K562 (cell line): ENCODE data around the gene NEUROD2. TPM values are rescaled to one million over a fixed set of nuclear protein-coding genes. Genes with fewer than 3 reads are reported as not detected.

Experiments
- ATAC-seq: fragments of 200-7000 bp; cut with Tn5 transposase; 3 replicates; pipeline ENCODE4 v1.9.1; 2020; ENCODE audit warnings: moderate library complexity
- BruUV-seq: library from RNA; stranded (reverse); fragments of 400-500 nt; replicated peaks from 2 replicates; lab custom pipeline; 2021; lab: Mats Ljungman, UMichigan
- CTCF ChIA-PET: fragments of 300-600 bp; formaldehyde crosslinking; extraction: SDS; loops from one replicate; lab custom pipeline; 2021; ENCODE audit warnings: low intra/inter-chr PET ratio; lab: Yijun Ruan, JAX
- POLR2A ChIA-PET: fragments of 300-600, 350-650 bp; sonication (Branson Sonifier 250); formaldehyde crosslinking; extraction: SDS; loops from one replicate; lab custom pipeline; 2021; ENCODE audit warnings: antibody characterized with exemption, inconsistent platforms; lab: Yijun Ruan, JAX
- DNase-seq, 4 experiments: peaks; one replicate each; pipeline versions ENCODE4 v3.0.0 to v3.0.0-alpha.2; 2011 to 2018; ENCODE audit warnings: low spot score in 3 of 4, mixed read lengths in 3 of 4; ENCODE audit errors: extremely low read depth in 1 of 4
- FAIRE-seq: peaks from 2 replicates; lab custom pipeline; 2011; peaks lifted over from hg19 to GRCh38; lab: Jason Lieb, UNC
- H2AFZ ChIP-seq: 2 replicates; pipeline ENCODE4 v1.6.0; 2011; ENCODE audit warnings: low read depth, low read length, control low read depth, inconsistent platforms
- H3K27ac ChIP-seq: fragments of 200-600 bp; 3 replicates; pipeline ENCODE4 v1.8.0; 2011; ENCODE audit warnings: low read depth, mild to moderate bottlenecking, control low read depth, inconsistent platforms, low read length, moderate library complexity, mixed read lengths; ENCODE audit errors: extremely low read depth
- H3K27me3 ChIP-seq, 2 experiments: fragments of 300-600 bp in 1 of 2; 2 replicates in 1 of 2; 3 replicates in 1 of 2; pipeline versions ENCODE4 v1.6.0 to v1.8.0; 2011; ENCODE audit warnings: inconsistent platforms in 2 of 2, low read length in 2 of 2, mild to moderate bottlenecking in 1 of 2, mixed read lengths in 1 of 2, moderate library complexity in 1 of 2; ENCODE audit not compliant: control insufficient read depth in 2 of 2, insufficient read depth in 2 of 2
- H3K36me3 ChIP-seq: fragments of 300-600 bp; 3 replicates; pipeline ENCODE4 v1.8.0; 2011; ENCODE audit warnings: mild to moderate bottlenecking, low read length, inconsistent platforms; ENCODE audit not compliant: control insufficient read depth, insufficient read depth
- H3K4me1 ChIP-seq, 2 experiments: fragments of 200-600 bp in 1 of 2; replicated peaks in 1 of 2; 2 replicates in 1 of 2; 3 replicates in 1 of 2; pipeline versions ENCODE4 v1.5.1 to v1.8.0; 2011; ENCODE audit warnings: inconsistent platforms in 2 of 2, low read length in 2 of 2, mild to moderate bottlenecking in 1 of 2, mixed read lengths in 1 of 2, moderate library complexity in 1 of 2; ENCODE audit not compliant: control insufficient read depth in 2 of 2, insufficient read depth in 2 of 2
- H3K4me2 ChIP-seq: 2 replicates; pipeline ENCODE4 v1.6.1; 2011; ENCODE audit warnings: low read length, control low read depth, inconsistent platforms, mixed read lengths; ENCODE audit not compliant: insufficient read depth
- H3K4me3 ChIP-seq: fragments of 200-600 bp; sonication (generic), shearing (Covaris generic); 2 replicates; pipeline ENCODE4 v1.5.1; 2016; ENCODE audit warnings: control low read depth, inconsistent platforms
- H3K79me2 ChIP-seq: fragments of 200-600 bp; 3 replicates; pipeline ENCODE4 v1.8.0; 2011; ENCODE audit warnings: low read length, inconsistent platforms; ENCODE audit not compliant: control insufficient read depth, insufficient read depth
- H3K9ac ChIP-seq, 2 experiments: 2 replicates each; pipeline versions ENCODE4 v1.6.0 to v1.6.1; 2011; ENCODE audit warnings: low read depth in 2 of 2, low read length in 2 of 2, control low read depth in 1 of 2, inconsistent platforms in 1 of 2, mild to moderate bottlenecking in 1 of 2, mixed read lengths in 1 of 2; ENCODE audit not compliant: insufficient read depth in 1 of 2
- H3K9me1 ChIP-seq: one replicate; pipeline ENCODE4 v1.6.0; 2011; ENCODE audit warnings: inconsistent platforms, mild to moderate bottlenecking, low read length, moderate library complexity; ENCODE audit not compliant: control insufficient read depth, insufficient read depth
- H3K9me3 ChIP-seq: replicated peaks from 2 replicates; pipeline ENCODE4 v1.5.1; 2011; ENCODE audit warnings: low read depth, low read length, inconsistent platforms; ENCODE audit not compliant: control insufficient read depth, insufficient read depth
- H4K20me1 ChIP-seq: replicated peaks from 2 replicates; pipeline ENCODE4 v1.6.1; 2011; ENCODE audit warnings: low read length, inconsistent platforms, mixed read lengths; ENCODE audit not compliant: control insufficient read depth, insufficient read depth
- BCOR ChIP-seq: fragments of 450-650 bp; IDR thresholded peaks from 2 replicates; pipeline ENCODE4 v1.6.1; 2016
- CSDE1 ChIP-seq, 2 experiments: fragments of 450-650 bp; IDR thresholded peaks; 2 replicates each; pipeline ENCODE4 v1.6.1; 2016; ENCODE audit warnings: mild to moderate bottlenecking in 1 of 2
- ELF1 ChIP-seq: fragments of 200-800 bp; sonication (Bioruptor generic); IDR thresholded peaks from 2 replicates; pipeline ENCODE4 v1.6.1; 2016; ENCODE audit warnings: missing genetic modification characterization, missing compliant biosample characterization
- GMEB1 ChIP-seq: fragments of 250-450 bp; sonication (Bioruptor Pico); IDR thresholded peaks from 2 replicates; pipeline ENCODE4 v1.4.0; 2020; ENCODE audit warnings: mild to moderate bottlenecking
- KLF16 ChIP-seq: IDR thresholded peaks from 2 replicates; pipeline ENCODE4 v1.6.1; 2016; ENCODE audit warnings: antibody characterized with exemption
- NR2C1 ChIP-seq, 2 experiments: fragments of 450-650 bp; IDR thresholded peaks; 2 replicates each; pipeline ENCODE4 v1.6.1; 2017; ENCODE audit warnings: mild to moderate bottlenecking in 2 of 2, antibody characterized with exemption in 1 of 2, inconsistent platforms in 1 of 2, missing compliant biosample characterization in 1 of 2, missing genetic modification characterization in 1 of 2
- TFAP4 ChIP-seq: sonication (generic); formaldehyde crosslinking; IDR thresholded peaks from 2 replicates; pipeline ENCODE4 v1.8.0; 2022; ENCODE audit warnings: missing genetic modification reagents, mild to moderate bottlenecking, moderate library complexity, borderline replicate concordance
- ZNF239 ChIP-seq: fragments of 250-450 bp; sonication (Bioruptor Pico); IDR thresholded peaks from 2 replicates; pipeline ENCODE4 v1.4.0; 2020; ENCODE audit warnings: mild to moderate bottlenecking
- ZNF561 ChIP-seq: fragments of 450-650 bp; formaldehyde crosslinking; conservative IDR thresholded peaks from 2 replicates; pipeline ENCODE4 v1.4.0; 2020; ENCODE audit warnings: mild to moderate bottlenecking, moderate library complexity
- WGBS: fragments of 100-300 bp; shearing (Covaris generic); methylation state at CpG from one replicate; pipeline ENCODE4 v1.1.6; 2016; ENCODE audit warnings: low coverage, mixed read lengths; ENCODE audit not compliant: insufficient coverage; ENCODE audit errors: missing lambda C conversion rate; 5-methylcytosine and 5-hydroxymethylcytosine counted together
- in situ Hi-C: fragments of 300-500 bp; cut with MboI; formaldehyde crosslinking; loops from 4 replicates; pipeline ENCODE4 v1.15.0; 2018; ENCODE audit warnings: inconsistent platforms, mixed read lengths
- intact Hi-C: fragments of 100-400 bp; cut with micrococcal nuclease; formaldehyde crosslinking; loops from 2 replicates; pipeline ENCODE4 v1.14.2; 2022
- polyA plus RNA-seq, 8 experiments: library from polyadenylated mRNA; depleted of rRNA in 4 of 8; stranded (reverse) in 5 of 8; unstranded in 3 of 8; fragments of >200 nt; fragmentation: Nextera tagmentation in 2 of 8; fragmentation: Illumina TruSeq in 1 of 8; extraction: Ambion mirVana in 2 of 8; extraction: Trizol in 1 of 8; gene quantifications; 2 replicates each; pipeline versions ENCODE4 v1.2.1 to v1.2.3, GENCODE V29; 2011 to 2014; ENCODE audit warnings: inconsistent platforms in 1 of 8, missing spikeins in 1 of 8
- total RNA-seq, 7 experiments: library from RNA; depleted of rRNA in 6 of 7; stranded (reverse); fragments of >200 nt in 6 of 7; fragmentation: Illumina TruSeq in 2 of 7; extraction: Trizol in 2 of 7; gene quantifications; 2 replicates each; pipeline versions ENCODE4 v1.2.1 to v1.2.3, GENCODE V29; 2011 to 2021; ENCODE audit warnings: low replicate concordance in 1 of 7
- TF ChIP-seq, protein P1 (sequence below): sonication (generic); formaldehyde crosslinking; IDR thresholded peaks from 2 replicates; pipeline ENCODE4 v1.4.0; 2020; ENCODE audit warnings: mild to moderate bottlenecking, missing genetic modification reagents

Gene NEUROD2
- total and polyA plus RNA-seq, 9 of the 15 experiments (the other 6 are each of a cell fraction or from before 2014, with no cell fraction given): not detected

DNA sequence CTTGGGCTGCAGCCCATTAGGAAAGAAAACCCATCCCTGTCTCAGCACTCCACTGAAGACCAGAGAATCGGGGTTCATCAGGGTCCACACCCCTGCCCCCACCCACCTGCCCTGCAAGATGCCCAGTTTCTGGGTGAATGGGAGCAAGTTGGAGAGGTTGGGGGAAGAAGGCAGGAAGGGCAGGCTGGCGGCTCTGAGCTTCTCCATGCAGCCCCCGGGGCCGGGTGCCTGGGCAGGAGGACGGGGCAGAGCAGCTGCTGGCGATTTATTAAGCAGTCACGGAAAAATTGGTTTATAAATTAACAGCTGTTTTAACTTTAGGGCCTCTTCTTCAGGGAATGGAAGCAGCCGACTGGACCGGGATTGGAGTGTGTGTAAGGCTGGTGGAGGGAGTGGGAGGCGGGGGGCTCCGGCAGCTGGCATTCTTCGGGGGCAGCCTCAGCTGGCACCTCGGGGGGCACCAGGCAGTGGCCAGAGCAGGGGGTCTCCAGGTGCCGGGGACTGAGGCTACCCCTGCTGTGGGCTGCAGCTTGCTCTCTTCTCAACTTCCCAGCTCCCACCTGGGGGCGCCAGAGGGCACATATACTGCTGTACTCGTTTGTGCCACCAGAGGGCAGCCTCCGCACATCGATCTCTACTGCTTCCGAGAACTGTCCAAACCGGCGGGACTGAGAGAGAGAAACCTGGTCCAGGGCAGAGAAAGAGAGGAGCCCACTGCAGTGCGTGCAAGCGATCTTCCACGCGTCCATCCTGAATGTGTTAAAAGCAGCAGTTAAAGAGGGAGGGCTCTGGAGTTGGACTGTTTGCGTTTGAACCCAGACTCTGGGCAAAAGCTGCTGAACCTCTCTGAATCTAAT lies 14.0 kb upstream of the NEUROD2 start (continued):
- peak; percentile 35; the same call in 1 of the 2 replicates for TF ChIP-seq TFAP4 (CRISPR knock-in tag)
- TF ChIP-seq ZNF561 (CRISPR knock-in tag): no peak
- TF ChIP-seq ZNF239: no peak
- TF ChIP-seq KLF16: peak; percentile 82
- TF ChIP-seq GMEB1 (CRISPR knock-in tag): no peak

DNA sequence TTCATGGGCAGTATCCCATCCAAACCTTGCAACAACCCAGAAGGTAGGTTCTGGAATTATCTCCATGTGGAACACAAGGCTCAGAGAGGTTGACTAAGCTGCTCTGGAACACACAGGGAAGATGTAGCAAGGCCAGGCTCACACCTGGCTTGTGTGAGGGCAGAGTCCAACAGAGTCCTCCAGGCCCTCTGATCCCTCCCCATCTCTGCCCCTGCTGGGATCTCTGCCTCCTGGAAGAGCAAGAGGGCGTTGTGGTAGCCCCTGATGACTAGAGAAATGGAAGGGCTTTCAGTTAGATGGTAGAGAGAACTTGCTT lies 12.0 kb upstream of the NEUROD2 start:
- TF ChIP-seq CSDE1 (IDR thresholded peaks at IDR 0.05) (no peak), NR2C1 (IDR thresholded peaks at IDR 0.05) (no peak), NR2C1 (tag; IDR thresholded peaks at IDR 0.05) (no peak), ELF1 (tag) (no peak), BCOR (0 out of 2 replicates have a peak, but pooled peaks have one; percentile 13)
- TF ChIP-seq, protein P1, sequence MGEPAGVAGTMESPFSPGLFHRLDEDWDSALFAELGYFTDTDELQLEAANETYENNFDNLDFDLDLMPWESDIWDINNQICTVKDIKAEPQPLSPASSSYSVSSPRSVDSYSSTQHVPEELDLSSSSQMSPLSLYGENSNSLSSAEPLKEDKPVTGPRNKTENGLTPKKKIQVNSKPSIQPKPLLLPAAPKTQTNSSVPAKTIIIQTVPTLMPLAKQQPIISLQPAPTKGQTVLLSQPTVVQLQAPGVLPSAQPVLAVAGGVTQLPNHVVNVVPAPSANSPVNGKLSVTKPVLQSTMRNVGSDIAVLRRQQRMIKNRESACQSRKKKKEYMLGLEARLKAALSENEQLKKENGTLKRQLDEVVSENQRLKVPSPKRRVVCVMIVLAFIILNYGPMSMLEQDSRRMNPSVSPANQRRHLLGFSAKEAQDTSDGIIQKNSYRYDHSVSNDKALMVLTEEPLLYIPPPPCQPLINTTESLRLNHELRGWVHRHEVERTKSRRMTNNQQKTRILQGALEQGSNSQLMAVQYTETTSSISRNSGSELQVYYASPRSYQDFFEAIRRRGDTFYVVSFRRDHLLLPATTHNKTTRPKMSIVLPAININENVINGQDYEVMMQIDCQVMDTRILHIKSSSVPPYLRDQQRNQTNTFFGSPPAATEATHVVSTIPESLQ (CRISPR knock-in tag): no peak
- Histone ChIP-seq H3K9ac (no peak overlapping the region), H3K4me3 (no peak overlapping the region), H3K27ac (no peak overlapping the region), H3K9me3 (no peaks in the 10 kb centered on the region), H4K20me1 (no peaks in the 10 kb centered on the region), H3K4me2 (no peak overlapping the region), H3K36me3 (no peaks in the 10 kb centered on the region), H3K79me2 (no peaks in the 10 kb centered on the region), H2AFZ (no peak overlapping the region), H3K4me1 (peaks cover 3 to 30% of the 10 kb centered on the region in 2 experiments; a peak in 3 of 5 replicates), H3K9me1 (no peaks in the 10 kb centered on the region), H3K27me3 (peaks cover 6 to 41% of the 10 kb centered on the region in 2 experiments; a peak in 2 of 5 replicates)
- DNase-seq: no peak
- CTCF ChIA-PET: interaction anchor here (4.8 to 5.2 kb wide), 2 partner anchors 50 to 135 kb away, joined by 118 to 131 read pairs; partner anchors contain the start of gene PNMT
- POLR2A ChIA-PET: interaction anchor here (0.6 to 1.6 kb wide), 2 partner anchors 31 to 46 kb away, joined by 3 to 4 read pairs; partner anchors contain the start of gene TCAP
- 13% methylated on average over 1 of the region's 1 CpG for WGBS
- intact Hi-C loops: loop anchor here (5.0 kb wide), 1 partner anchor 412 kb away; no protein-coding TSS in a partner anchor
- no peak for ATAC-seq
- no TSS peak for BruUV-seq
- FAIRE-seq: no peak
- in situ Hi-C loops: loop anchor here (5.0 kb wide), 2 partner anchors 53 to 138 kb away; no protein-coding TSS in a partner anchor
